Stimulated activated CD4-positive, alpha-beta T cell treated with anti-CD3 and anti-CD28 coated beads, TNF-alpha, amount 100 ng/mL, for 48 hours (primary cell): ENCODE measurements around the gene PTPRT.

Experiments used
- DNase-seq, 3 donors: peaks; one replicate each; pipeline ENCODE4 v3.0.0-alpha.2; 2020; ENCODE audit warnings: low read depth in 3 of 3

PTPRT gene

DNA sequence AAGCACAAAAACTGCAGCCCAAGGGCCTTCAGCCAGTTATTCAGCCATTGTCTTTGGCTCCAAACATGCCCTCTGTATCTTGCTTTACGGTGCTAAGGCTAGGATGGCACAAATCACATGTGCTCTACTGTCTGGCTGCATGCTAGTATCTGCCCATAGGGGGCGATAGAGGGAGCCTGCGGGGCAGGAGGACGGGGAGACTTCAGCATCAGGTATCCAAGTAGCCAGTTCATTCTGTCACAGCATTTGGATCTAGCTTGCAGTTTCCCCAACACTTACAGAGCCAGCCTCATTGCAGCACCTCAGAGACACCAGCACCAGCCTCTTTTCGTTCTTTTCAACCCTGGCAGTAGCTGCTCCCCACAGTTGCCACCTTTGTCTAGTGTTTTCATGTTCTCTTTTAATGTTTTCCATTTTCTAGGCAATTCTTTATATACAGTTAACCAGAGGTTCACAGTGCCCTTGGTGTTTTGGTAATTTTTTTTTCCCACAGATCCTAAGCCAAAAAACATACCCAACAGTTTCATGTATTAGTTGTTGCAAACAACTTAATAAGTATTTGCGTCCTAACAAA, 705.9 kb downstream of the PTPRT start:
- no peak for DNase-seq

DNA sequence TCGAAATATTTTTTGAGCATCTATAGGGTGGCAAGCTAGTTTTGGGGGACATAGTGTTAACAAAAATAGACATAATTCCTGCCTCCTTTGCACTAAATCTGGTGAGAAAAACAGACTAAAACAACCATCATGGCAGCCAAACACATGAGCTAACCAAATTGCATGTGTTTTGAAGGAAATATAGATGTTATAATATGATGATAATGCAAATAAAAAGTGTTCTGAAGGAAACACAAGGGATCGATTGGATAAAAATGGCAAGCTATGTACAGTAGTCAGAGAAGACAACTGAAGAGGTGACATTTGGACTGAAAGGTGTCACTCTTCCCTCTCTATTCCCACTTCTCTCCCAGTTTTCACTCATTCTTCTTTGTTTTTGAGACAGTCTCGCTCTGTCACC, 706.9 kb downstream of the PTPRT start:
- no peak for DNase-seq

DNA sequence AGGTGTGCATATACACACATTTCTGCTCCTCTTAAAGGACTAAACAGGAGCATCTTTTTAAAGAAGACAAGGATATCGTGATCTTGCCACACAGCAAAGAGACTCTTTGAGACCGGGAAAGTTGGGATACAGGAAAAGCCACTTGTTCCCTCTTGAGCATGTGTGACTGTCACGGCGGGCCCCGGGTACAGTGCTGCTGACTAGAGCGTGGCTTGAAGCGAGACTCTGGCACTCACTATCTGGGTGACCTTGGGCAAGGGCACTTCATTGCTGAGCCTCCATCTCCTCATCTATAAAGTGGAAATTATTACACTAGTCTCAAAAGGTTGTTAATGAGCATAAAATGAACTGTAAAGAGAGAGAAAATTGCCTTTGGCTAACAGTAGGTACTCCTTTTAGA, 713.9 kb downstream of the PTPRT start:
- no peak for DNase-seq

DNA sequence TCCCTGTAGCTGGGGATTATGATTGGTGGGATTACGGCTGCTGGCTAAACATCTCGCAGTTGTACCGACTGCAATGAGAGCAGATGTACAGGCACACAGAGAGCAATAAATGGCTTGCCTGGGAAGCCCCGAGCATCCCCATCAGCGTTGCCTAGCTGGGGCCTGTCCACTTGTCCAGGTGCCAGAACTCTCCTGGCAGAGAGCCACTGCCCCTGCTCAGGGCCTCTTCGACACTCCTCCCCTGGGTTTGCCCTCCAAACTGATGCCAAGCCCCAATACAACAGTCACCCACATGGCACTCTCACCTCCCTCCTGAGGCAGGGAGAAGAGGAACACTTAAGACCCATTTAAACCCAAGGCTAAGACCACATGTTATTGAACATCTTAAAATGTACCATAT, 715.1 kb downstream of the PTPRT start:
- no peak for DNase-seq

DNA sequence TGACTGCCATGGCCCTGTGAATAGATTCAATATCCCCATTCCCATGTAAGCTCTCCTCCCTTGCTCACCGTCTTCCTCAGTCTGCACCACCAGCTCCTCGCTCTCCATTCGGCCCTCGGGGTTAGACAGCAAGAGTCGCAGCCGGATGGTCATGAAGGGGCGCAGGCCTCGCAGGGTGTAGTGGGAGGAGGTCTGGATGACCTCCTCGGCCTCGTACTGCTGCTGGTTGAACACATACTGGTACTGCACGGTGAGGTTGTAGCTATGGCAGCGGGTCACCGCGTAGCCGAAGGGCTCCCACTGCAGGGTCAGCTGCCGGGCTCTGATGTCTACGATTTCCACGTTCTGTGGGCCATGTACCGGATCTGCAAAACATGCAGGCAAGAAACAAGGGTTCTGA, 717.5 kb downstream of the PTPRT start:
- no peak for DNase-seq

DNA sequence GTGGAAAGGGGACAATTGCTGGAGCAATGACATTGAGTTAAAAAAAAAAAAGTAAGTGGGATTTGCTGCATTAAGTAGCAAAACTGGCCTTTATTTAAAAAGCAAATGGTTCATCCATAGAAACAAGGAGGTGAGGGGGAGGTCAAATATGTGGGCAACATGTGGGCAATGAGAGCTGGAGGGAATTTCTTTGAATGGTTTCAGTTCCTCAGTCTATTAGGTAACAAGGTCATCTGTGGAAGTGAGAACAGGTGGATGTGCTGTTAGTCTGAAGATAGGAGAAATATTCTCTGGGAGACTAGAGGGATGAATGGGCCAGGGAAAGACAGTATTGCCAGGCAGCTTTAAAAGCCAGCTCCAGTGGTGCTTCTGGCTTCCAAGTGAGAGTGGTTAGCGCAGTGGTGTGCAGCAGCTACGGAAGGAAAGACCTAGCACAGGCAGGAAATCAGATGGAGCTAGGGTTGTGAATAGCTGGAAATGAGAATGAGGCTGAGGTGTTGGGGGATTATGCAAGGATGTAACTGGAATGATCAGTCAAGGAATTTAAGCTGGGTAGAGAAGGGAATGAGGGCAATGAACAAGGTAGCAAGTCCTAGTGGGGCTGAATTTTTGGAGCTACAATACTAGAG, 727.6 kb downstream of the PTPRT start:
- DNase-seq, result no peak

DNA sequence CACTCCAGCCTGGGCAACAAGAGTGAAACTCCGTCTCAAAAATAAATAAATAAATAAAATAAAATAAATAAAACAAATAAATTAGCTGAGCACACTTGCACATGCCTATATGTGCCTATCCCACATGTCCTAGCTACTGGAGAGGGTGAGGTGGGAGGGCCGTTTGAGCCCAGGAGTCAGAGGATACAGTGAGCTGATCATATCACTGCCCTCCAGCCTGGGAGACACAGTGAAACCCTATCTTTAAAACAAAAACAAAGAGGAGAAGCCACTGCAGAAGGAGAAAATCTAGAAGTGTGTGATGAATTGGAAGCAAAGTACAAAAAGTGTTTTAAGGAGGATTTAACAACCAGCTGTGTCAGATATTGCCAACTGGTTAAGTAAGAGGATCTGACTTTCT, 728.4 kb downstream of the PTPRT start:
- DNase-seq, result no peak

DNA sequence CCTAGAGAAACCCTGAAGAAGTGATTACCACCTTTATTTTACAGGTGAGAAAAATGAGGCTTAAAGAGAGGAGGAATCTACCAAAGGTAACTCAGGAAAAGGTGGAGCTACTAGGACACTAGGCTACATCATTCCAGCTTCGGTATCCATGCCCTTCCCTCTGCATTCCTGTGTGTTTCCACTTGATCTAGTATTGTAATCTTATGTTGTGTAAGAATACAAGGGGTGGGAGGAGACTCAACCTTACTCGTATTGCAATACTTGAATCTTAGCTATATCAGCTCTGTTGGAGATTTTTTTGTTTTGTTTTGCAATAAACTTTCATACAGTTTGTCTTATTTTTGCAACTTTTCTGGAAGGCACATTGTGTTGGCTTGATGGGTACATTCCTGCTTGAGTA, 742.4 kb downstream of the PTPRT start:
- no peak for DNase-seq

DNA sequence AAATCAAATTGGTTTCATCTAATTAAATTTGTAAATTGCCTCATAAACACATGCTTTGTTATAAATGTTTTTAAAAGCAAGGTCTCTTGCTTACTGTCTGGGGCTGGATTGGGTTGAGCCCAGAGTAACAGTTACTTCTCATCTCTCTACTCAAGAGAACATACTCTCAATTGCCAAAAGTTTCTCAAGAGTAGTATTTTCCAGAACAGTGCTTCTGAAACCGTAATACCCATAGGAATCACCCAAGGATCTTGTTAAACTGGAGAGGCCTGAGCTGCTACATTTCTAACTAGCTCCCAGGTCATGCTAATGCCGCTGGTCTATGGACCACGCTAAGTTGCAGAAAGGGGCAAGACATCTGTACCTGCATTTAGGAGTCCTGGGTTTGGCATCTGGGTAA, 744.9 kb downstream of the PTPRT start:
- no peak for DNase-seq

DNA sequence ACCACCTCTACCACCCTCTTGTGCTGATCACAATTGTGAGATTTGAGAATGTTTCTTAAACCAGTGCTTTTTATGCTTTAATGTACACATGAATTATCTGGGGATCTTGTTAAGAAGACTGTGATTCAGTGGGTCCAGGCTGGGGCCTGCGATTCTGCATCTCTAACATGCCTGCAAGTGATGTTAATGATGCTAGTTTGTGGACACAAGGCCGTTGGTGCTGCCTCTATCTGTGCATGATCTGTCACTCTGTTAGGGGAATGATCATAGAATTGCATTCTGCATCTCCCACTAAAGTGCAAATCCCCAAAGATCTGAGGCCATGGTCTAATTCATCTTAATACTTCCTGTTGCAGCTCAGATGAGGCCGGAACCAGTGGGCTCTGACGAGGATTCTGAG, 746.5 kb downstream of the PTPRT start:
- DNase-seq, result no peak

DNA sequence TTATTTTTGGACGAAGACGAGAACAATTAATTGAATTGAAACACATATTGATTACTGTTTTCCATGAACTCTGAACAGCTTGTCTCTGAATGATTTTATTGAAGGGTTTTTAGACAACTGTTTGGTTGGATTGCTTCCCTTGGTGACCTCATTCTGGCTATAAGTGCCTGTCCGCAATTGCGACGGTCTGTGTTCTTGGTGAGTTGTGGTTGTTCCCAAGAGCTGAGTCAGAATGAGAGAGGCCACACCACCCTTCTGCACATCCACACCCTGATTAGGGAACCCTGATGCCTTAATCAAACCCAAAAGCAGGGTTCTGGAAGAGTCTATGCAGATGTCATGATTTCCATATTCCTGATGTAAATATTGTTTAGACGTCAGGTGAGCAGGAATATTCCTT, 747.0 kb downstream of the PTPRT start:
- no peak for DNase-seq

DNA sequence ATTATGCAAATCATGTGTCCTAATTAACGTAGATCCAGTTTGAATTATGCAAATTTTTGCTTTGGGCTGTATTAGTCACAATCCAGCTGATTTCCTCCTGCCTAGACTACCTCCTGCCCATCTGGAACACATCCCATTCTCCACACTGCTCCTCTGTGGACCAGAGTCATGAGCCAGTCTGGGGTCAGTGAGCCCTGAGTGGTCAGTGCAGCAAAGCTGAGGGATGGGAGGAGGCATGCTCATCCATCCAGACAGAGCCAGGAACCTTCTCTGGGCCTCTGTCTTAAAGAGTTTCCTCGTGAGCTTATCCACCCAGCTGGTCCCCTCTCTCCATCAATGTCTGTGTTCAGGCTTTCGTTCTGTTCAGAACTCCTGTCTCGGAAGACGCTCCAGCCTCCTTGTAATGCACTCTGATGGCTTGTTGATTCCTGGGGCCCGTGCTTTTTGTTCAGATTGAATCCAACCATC, 747.8 kb downstream of the PTPRT start:
- DNase-seq, result no peak

DNA sequence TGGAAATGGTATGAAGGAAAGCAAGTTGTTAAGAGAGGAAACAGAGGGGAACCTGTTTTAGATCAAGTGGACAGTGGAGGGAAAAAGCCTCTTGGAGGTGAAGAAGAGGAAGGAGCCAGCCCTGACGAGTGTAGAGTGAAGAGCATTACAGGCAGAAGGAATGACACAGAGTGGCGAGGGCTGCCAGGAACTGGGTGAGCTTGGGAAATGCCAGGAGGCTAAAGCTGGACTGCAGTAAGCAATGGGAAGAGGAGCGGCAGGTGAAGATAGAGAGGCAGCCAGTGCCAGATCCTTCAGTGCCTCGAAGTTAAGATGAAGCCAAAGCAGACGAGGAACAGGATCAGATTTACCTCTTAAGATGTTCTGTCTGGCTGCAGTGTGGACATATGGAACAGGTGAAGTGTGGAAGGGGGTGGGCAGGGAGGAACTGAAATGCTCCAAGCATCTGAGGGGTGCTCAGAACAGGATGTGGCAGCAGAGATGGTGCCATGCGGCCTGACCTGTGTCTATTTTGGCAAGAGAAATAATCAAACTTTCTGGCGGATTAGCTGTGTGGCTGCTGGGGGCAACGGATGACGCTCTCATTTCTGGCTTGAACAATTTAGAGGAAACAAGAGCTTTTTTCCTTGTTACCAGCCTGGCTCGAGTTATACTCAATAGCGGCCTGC, 748.4 kb downstream of the PTPRT start:
- DNase-seq, result no peak

DNA sequence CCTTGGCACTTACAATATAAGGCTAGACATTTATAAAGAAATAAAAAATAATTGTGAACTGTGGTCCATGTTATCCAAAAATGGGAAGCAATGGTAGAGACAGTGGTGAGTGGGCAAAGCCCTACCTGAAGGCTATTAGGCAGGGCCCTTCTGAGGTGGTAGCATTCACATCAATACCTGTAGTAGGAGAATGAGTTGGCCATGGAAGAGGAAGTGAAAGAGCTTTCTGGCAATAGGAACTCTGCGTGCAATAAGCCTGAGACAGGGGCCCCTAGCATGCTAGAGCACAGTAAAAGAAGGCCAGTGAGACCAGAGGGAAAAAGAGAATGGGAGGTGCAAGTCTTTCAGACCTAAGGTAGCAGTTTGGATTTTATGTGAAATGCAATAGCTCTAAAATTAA, 754.5 kb downstream of the PTPRT start:
- no peak for DNase-seq

DNA sequence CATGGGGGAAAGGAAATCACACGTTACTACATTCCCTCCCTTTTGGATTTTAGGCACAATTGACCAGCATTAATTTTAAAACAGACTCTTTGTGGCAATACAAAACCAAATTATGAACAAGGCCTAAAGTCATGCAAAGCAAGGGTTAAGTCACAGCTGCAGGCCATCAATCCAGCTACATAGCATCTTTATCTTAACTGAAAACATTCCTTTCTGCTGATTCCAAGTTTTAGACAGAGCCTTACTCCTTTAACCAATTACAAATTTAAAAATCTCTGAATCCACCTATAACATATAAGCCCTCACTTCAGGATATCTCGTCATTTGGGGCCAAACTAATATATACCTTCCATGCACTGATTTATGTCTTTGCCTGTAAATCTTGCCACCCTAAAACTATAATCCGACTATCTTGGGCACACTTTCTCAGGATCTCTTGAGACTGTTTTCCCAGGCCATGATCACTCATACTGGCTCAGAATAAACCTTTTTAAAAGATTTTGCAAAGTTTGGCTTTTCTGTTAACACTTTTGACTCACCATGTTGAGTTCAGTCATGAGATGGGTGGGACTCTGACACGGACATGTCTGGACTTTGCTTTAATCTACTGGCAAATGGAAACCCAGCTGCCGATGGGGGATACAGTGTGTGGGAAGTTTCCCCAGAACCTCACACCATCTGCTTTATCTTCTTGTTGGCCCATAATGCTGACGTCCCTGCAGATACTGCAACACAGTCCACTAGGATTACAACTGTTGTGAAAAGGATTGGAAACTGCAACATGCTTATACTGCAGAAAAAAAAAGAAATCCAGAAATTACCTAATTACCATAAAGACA, 757.0 kb downstream of the PTPRT start:
- DNase-seq, result no peak

DNA sequence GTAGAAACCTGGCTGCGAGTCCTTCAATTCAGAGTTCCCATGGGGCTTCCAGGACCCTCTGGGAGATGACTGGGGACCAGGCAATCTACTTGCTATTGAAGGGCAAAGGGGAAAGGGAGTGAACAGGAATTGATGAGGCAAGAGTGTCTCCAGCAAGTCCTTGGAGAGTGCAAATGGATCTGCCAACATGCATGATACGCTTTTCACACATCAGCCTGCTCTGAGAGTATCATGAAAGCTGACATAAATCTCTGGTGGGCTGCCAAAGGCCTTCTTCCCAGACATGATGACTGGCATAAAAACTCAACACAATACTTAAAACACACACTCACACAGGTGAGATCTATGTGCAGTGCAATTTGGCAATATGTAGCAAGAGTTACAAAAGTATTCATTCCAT, 759.1 kb downstream of the PTPRT start:
- no peak for DNase-seq

DNA sequence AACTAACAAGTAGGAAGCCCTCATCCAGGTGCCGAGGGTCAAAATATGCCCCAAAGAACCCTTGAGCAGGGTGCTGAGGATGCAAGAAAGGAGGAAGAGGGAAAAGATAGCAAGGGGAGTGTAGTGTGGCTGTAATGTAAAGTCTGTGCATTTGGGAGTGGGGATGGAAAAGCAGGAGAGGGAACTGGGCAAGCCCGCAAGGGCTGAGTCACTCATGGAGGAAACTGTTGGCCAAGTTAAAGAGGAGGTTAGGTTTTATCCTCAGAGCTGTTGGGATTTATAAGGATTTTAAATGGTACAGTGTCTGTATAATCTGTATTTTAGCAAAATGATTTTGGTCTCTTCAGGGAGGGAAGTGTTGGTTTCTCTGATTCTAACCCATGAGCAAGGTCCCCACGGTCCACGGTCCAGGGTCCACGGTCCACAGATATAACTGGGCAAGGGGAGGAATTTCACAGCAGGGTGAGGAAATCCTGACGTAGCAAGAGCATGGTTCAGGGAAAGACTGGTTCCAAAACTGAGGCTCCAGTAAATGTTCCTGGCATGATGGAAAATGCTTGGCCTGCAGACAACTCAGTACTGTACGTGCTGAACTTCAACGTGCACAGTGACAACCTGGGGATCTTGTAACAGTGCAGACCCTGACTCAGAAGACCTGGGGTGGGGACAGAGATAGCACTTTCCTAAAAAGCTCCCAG, 759.8 kb downstream of the PTPRT start:
- DNase-seq, result no peak

DNA sequence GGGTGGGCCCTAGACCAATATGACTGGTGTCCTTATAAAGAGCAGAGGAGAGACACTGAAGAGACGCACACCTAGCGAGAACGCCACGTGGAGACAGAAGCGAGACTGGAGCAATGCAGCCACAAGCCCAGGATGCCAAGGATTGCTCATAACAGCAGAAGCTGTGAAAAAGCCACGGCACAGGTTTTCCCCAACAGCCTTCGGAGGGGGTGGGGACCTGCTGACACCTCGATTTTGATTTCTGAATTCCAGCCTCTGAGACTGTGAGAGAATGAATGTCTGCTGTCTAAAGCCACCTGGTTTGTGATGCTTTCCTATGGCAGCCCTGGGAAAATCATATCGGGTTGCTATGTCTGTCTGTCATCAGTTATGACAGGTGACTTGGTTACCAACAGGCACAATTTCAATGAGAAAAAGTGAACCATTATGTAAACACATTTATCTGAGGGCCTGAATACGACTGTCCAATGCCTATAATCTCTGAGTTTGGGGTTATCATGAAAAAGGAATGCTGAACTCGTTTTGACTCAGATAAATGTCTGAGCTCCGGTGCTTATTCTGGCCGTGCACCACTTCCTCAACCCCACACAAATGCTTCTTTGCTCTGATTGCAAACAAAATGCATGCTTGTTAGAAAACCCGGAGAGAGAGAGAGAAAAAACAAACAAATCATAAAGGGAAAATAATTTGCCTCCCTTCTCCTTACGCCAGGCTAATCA, 769.7 kb downstream of the PTPRT start:
- no peak for DNase-seq

DNA sequence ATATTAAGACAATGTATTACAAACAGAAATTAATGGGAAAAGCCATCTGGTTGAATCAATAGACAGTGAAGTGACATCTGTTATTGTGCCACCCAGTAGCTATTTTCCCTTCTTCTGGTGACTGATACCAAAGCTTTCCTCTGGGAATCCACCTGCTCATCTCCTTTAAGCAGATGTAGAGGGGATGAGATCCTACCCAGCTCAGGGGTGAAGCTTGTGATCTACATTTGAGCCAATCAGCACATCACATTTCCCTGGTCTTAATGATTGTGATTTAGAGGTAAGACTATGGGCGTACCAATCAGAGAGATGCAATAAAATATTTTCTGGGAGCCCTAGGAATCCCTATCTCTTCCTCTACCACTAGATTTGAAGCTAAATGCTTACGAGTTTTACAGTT, 782.9 kb downstream of the PTPRT start:
- DNase-seq, result no peak

DNA sequence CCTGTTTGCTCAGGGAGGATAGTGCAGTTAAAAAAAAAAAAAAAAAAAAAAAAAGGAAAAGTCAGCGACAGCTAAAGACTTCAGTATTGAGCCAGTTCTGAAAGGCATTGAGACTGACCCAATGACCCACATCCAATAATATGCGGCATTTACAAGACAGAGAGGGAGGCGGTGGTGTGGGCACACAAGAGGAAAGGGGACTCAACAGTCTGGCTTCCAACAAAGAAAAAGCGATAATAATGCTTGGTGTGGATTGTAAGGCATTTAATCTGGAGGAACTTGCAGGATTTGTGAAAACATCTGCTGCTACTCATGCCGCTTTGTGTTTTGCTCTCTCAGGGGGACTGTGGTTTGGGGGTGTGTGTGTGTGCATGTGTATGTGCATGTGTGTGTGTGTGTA, 787.3 kb downstream of the PTPRT start:
- no peak for DNase-seq

DNA sequence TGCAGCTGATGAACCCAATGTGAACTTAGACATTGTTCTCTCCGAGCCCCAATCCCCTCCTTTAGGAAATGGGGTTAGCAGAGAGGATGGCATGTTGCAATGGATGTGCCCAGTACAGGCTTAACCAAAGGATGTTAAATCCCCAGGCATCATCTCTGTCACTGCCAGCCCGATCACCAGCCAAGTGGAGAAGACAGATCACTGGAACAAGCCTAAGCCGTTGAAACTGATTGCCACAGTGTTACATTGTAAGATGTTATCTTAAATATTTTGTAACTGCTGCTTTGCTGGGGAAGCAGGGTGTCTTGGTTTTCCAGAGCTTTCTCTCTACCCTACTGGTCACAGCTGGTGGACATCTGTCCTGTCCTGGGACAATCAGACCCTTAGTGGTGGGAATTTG, 788.1 kb downstream of the PTPRT start:
- no peak for DNase-seq
